Endometrial microvascular endothelial cells (primary cell): ENCODE measurements around the gene ZMIZ1. TPM values are rescaled to one million over a fixed set of nuclear protein-coding genes. Genes with fewer than 3 reads are reported as not detected.

ENCODE experiments used
- in situ Hi-C: cut with HindIII; loops from 2 replicates; pipeline ENCODE4 v1.10.0; 2017; ENCODE audit warnings: low sequenced_read_pairs, low pct_unique_long_range_greater_than_20kb; ENCODE audit errors: inconsistent ontology term
- total RNA-seq: library from RNA; depleted of rRNA; stranded (reverse); fragments of >200 nt; gene quantifications from one replicate; pipeline ENCODE4 v1.2.3, GENCODE V29; 2015; ENCODE audit errors: inconsistent ontology term

ZMIZ1 gene
- total RNA-seq, 1 donor from 2014 or later = 19.5 TPM

DNA sequence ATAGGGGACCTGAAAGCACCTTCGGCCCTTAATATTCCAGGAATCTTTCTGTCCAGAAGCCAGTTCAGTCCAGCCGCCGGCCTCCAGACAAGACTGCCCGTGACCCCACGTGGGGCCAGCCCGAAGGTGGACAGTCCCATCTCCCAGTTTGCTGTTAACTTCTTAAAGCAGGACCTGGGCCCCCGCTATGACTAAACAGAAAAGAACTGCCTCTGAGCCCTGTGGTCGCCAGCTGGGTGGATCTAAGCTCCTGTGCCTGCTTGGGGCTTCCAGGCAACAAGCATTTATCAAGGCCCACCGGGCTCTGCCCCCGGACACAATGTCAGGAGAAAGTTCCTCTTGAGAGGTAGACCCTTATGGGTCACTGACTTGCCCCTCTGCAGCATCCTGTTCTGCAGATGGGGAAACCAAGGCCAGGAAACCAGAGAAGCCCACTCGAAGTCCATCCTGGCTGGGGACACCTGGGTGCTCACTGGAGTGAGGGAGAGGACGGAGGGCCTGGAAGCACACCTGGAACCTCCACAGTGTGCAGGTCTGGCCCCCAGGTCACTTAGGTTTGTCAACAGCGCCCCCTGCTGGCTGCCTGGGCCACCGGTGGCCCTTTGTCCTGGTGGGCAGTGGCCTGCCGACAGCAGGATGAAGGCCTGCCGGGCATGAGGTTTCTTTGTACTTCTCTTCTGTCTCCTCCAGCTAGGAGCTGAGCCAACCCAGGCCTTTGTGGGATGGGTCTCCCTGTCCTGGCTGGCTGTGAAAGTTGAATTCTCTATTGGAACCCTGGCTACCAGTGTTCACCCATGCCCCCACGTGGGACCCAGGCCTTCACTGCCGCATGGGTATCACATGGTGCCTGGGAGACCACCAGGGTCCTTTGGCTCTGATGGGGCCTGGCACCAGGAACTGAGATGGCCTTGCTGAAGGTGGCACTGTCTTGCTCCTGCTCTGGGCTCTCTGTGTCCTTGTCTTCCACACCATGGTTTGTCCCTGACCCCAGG is 128.0 kb downstream of the ZMIZ1 start:
- in situ Hi-C loops = loop anchor here (10.0 kb wide), 1 partner anchor 122 kb away; no protein-coding TSS in a partner anchor

DNA sequence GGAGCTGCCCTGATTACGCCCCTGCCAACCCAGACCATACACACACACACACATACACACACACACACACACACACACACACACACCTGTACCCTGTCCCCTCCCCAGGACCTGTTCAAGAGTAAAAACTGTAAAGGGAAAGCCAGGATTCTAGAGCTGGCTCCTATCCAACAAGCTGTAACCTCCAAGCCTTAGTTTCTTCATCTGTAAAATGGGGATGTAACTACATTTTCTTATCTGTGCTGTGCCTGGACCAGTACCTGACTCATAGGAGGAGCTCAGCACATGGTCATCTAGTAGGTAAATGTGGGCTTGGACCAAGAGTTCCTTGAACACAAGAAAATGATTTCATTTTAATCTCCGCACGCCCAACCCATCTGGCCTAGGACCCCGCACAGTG is 128.8 kb downstream of the ZMIZ1 start:
- in situ Hi-C loops = loop anchor here (10.0 kb wide), 1 partner anchor 123 kb away; no protein-coding TSS in a partner anchor

DNA sequence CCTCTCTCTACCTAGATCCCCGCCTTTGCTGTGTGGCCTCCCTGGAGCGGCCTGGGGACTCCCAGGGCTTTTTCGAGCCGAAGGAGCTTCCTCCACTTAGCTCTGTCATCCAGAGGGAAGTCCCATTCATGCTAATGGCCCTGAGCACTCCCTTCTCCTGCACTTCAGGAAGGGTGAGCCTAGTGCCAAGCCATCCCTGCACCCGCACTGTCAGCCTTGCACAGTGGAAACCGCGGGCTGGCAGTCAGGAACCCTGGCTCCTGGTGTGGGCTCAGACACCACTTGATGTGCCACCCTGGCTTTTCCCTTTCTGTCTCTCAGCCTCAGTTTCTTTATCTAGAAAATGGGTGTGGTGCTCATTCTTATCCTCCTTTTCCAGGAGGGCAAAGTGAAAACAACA is 131.6 kb downstream of the ZMIZ1 start:
- in situ Hi-C loops = no loop called here

DNA sequence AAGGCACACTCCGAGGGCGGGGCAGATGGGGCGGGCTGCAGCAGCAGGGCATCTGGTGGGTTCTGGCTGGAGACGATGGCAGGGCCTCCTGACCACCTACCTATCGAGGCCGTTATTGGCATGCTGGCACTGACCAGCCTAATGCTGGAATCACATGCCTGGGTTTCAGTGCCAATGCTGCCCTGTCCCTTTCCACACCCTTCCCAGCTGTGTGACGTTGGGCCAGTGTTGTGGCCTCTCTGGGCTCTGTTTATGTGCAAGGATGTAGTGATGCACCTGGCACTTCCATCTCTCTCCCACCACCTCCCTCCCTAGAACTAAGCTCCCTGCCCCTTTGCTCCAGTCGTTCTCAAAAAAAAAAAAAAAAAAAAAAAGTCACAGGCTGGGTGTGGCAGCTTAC is 132.9 kb downstream of the ZMIZ1 start:
- in situ Hi-C loops = no loop called here

DNA sequence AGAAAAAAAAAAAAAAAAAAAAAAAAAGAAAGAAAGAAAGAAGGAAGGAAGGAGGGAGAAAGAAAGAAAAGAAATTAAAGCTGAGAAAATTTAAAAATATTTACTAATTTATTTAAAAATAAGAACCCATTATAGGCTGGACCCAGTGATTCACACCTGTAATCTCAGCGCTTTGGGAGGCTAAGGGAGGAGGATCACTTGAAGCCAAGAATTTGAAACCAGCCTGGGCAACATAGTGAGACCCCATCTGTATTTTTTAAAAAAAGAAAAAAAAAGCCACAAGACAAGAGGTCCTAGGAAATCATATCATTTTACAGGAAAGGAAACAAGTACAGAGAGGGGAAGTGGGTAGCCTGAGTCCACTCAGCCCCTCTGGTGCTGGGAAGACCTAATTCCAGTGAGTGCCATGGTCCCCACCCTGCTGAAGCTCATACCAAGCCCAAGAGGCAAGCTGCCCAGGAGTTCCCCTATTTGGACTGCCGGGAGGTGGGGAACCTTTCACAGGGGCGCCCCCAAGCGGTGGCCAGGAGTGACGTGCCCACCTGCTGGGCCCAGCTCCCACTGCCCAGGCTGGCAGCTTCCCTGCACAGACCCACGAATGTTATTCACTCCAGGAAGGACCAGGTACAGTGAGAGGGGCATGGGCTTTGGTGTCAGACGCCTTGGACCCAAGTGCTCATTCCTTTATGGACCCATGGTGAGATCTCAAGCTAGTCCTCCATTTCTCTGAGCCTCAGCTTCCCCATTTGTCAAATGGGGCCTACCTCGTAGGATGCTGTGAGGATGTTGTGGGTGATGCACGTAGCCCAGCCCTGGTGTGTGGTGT is 133.6 kb downstream of the ZMIZ1 start:
- in situ Hi-C loops = no loop called here

DNA sequence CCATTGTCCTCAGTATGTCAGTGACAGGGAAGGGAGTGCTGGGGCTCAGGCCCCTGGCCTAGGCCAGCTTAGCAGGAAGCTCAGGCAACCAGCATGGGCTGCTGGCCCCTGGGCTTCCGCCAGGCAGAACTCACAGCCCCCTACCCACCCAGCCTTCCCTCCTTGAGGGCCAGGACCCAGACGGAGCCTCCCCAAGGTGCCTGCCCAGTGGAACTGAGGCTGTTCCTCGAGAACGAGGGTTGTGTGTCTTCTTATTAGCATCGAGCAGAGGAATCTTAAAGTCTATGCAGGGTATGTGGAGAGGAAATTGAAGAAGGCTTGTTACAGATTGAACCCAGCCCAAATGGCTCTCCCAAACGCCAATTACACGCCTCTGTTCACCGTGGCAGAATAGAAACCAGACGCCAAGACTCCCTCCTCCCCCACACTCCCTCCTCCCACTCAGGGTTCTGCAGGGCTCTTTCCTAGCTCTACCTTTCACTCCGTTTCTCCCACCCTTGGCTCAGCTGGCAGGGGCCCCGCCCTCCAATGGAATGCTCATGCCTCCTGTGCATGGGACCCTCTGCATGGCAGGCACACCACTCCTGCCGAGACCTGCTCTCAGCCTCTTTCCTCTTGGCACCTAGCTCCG is 134.4 kb downstream of the ZMIZ1 start:
- in situ Hi-C loops = no loop called here

DNA sequence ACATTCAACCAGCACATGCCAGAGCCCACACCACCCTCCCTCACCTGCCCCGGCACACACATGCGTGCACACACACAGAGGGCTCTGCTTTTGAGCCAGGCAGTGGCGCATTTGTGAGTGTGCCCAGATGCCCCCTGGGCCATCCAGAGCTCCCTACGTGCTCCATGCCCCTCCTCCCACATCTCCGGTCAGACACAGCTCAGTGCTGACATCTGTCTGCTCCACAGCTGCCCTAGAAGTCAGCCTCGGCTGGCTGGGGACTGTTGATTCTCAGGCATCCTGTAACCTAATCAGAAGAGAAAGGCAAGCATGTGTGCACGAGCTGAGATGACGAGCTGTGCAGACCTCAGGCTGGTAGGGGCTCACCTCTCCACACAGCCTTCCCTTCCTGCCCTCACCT is 135.1 kb downstream of the ZMIZ1 start:
- in situ Hi-C loops = no loop called here

DNA sequence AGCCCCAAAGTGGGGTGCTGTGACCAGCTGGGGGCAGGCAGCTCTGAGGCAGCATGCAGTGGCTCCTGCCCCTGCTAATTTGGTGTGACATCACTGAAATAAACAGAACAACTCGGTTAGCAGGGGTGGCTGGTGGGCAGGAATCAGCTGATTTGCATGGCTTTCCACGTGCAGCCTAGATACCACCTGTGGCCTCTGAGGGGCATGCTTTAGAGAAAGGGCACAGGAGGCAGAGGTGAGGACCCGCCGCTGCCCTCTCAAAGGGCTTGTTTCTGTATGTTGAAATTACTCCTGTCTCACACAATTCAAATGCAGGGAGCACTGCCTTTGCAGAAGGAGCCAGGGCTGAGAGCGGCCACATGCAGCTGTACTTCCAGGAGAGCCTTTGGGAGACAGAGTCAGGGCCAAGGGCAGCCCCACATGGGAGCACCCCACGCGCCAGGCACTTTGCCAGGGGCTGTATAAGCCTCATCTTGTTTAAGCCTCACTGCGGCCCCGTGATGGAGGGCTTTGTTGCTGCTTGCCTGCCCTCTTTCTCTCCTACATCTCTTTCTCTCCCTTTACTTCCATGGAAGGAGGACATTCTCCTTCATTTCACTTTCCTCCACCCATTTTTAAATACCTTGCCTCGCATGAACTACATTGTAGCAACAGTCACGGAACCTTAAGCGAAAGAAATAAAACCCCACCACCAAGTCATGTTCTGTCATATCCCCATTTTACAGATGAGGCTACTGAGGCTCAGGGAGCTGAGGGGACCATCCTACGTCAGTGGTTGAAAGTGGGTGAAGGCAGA is 137.7 kb downstream of the ZMIZ1 start:
- in situ Hi-C loops = no loop called here

DNA sequence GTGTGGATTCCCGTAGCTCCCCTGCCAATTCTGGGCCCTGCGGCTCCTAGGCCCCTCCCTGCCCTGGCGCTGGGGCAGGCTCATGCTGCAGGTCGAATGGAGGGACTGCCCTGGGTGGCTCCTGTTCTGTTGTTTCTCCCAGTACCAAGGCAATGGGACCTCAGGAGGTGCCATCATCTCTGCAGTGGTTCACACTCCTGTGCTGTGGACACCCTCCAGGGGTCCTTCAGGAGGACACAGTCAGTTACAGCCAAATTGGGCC is 138.3 kb downstream of the ZMIZ1 start:
- in situ Hi-C loops = no loop called here

DNA sequence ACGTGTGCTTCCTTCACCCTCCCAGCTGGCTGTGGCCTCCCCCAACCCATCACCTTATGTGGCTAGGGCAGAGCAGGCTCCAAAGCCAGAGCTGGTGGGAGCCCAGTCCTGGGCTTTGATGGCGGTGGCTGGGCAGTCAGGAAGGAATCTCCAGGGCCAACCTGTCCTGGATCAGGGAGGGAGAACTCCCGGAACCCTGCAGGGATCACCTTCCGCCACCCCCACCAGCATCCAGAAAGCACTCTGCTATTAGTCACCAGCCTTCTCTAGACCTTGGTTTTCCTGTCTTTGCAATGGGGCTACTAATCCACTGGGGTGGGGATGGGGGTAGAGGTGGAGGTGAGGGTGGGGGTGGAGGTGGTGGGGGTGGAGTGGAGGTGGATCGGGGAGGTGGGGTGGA is 139.0 kb downstream of the ZMIZ1 start:
- in situ Hi-C loops = no loop called here

DNA sequence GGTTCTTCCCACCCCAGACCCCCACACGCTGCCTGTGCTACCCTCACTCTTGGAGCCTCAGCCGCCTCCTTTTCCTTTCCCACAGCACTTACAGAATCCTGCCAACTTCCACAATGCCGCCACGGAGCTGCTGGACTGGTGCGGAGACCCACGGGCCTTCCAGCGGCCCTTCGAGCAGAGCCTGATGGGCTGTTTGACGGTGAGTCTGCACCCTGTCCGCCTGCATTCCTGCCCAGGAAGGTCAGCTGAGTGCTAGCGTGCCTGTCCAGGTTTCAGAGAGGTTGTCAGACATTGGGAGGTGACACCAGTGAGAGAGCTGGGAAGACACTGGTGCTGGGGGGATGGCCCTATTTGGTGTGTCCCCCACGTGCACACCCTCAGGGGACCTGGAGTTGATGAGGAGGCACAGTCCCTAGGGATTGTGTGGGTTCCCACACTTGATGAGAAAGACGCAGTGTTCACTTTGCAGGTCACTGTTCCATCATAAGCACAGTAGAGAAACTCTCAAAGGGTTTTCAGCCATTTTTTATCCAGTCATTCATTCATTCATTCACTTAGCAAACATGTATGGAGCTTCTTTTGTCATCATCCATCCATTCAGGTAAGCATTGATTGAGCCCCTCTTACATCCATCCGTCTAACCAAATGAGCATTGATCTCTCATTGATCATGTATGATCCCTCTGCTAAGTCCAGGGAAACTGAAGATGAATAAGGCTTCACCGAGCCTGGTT is 139.7 kb downstream of the ZMIZ1 start:
- in situ Hi-C loops = no loop called here

DNA sequence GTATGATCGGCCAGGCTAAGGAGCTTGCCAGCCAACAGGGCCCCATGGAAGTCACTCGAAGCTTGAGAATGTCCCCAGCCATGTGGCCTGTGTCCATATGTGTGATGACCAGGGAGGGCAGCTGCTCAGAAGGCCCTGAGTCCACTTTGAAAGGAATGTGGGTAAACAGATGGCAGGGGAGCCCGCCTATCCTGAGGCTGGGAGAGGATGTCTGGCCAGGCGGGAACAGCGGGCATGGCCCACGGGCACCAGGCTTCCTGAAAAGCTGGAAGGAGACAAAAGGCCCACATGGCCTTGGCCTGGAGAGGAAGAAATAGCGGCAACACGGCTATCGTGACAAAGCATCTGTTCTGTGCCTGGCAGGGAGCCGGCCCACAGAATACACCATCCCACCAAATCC is 140.6 kb downstream of the ZMIZ1 start:
- in situ Hi-C loops = no loop called here

DNA sequence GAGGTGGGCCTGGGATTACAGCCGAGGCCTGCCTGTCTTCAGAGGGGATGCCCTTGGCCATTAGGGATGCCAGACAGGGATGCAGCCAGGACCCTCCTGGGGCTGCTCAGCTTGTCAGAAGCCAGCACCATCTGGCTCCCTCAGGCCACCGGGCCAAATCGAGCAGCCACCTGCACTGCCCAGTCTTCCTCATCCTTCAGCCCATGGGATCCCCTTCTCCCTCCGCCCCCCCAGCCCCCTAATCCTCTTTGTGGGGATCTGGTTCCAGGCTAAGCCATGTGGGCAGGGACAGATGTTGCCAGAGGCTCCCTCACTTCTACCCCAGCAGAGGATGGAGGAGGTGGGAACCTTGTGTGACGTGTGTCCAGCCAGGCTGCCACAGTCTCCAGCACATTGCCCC is 141.1 kb downstream of the ZMIZ1 start:
- in situ Hi-C loops = no loop called here

DNA sequence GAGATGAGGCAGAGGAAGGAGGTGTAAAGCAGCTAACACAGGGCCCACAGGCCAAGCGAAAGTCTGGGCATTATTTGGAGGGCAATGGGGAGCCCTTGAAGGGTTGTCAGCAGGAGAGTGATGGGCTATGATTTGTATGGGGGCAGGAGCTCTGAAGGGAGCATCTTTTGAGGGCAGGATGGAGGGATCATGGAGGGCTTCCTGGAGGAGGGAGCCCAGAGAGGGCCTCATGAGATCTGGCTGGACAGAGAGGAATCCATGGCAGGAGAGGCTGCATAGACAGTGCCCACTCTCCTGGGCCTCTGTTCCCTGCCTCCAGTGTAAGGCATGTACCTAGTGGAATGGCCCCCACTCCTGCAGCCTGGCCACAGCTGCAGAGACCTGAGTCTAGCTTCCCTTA is 141.9 kb downstream of the ZMIZ1 start:
- in situ Hi-C loops = no loop called here

DNA sequence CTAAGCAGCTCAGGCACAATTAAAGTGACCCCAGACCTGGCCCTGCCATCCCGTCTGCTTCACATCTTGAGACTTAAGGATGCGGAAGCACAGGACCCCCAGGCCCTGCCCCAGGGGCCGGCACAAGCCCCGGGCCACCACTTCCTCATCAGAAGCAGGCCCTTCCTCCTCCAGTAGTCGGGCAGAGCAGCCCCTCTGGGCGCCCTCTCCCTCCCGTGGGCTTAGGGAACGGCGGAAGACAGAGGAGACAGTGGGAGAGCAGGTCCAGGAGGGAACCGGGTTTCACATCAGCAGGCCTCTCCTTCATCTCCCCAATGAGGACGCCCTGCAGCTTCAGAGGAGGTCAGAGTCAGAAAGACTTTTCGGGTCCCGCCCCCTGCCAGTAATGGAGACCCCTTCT is 142.8 kb downstream of the ZMIZ1 start:
- in situ Hi-C loops = no loop called here

DNA sequence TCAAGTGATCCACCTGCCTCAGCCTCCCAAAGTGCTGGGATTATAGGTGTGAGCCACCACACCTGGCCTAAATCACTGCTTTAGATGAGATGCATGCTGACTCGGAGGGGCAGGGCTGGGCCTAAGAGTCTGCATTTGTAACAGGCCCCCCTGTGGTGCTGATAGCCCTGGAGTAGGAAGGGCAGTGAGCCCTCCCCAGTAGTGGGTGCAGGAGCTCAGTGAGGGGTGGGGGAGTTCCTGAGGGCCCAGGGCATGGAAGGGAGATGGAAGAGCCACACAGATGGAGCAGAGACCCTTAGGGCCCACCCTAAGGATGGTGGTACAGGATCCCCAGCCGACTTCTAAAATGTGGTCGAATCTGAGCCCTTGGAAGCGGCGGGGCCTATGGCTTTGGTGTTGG is 146.8 kb downstream of the ZMIZ1 start:
- in situ Hi-C loops = no loop called here

DNA sequence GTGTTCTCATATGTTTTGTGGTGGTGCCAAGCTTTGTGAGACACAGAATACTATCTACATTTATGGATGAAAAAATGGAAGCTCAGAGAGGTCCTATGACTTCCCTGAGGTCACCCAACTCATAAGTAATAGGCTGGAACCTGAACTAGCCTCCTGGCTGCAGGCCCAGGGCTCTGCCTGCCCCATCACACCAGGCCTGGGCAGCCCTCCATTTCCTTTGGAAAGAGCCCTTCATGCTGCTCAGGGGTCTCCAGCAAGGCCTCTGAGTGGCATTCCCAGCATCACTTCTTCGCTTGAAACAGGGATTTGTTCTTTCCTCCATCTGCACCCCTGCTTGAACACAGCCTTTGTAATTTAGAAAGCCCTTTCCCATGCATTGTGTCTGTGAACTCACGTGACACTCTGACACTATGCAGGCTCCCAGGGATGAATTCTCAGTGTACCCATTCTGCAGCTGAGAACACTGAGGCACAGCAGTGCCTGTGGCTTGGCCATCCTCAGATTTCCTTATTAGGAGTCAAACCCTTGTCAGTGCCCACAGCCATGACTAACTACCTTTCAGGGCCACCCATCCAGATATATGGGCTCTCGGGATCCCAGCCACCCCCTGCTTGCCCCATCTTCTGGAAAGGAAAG is 150.7 kb downstream of the ZMIZ1 start:
- in situ Hi-C loops = no loop called here

DNA sequence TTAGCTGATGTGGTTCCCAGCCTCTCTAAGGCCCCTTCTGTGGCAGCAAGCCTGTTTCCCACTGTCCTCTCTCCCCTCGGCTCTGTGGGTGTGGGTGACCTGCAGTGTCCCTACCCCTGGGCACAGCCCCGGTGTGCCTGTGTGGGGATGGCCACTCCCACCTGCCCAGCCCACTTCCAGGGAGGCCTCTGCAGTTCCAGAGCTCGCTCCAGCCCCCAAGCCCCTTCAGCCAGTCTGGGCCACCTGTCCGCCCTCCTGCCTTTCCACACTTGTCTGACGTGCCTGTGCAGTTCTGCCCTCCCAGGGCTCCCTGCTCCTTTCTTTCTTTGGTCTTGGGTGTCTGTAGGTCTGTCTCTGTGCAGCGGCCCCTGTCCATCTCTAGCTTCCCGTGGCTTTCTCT is 151.5 kb downstream of the ZMIZ1 start:
- in situ Hi-C loops = no loop called here
